NCI-H187 treated with DMSO at 0.1 percent for 48 hours (cell line): Measurements from ENCODE around the gene GAPDHS.

Source experiments
- DNase-seq: peaks from one replicate; lab custom pipeline; 2025; lab: John Stamatoyannopoulos, UW

The GAPDHS gene

GRCh38 chr19:35533201-35533821 is at the start of gene GAPDHS:
Gene GAPDHS (plus strand): TSS chr19:35533456. CDS start chr19:35533528, 72 bp downstream.
- DNase-seq: no peak

GRCh38 chr19:35484252-35485036 is 48.8 kb upstream of the GAPDHS start:
- DNase-seq: no peak

- DNase-seq: no peak
Observed at GRCh38 chr19:35486268-35486708, 47.0 kb upstream of the GAPDHS start.

- no peak for DNase-seq
Observed at GRCh38 chr19:35487656-35488182, 45.5 kb upstream of the GAPDHS start.

GRCh38 chr19:35488677-35489076 is 44.6 kb upstream of the GAPDHS start:
- no peak for DNase-seq

- DNase-seq: no peak
Observed at GRCh38 chr19:35490364-35490763, 42.9 kb upstream of the GAPDHS start, which contains the start of gene KRTDAP. Gene KRTDAP (minus strand): TSS chr19:35490464. CDS start chr19:35490442, 22 bp downstream.

GRCh38 chr19:35491836-35492360 is 41.4 kb upstream of the GAPDHS start:
- DNase-seq: no peak

GRCh38 chr19:35493971-35494370 is 39.3 kb upstream of the GAPDHS start:
- DNase-seq: no peak

- DNase-seq: no peak
Observed at GRCh38 chr19:35495107-35496064, 37.9 kb upstream of the GAPDHS start.

- DNase-seq: no peak
Observed at GRCh38 chr19:35497406-35497805, 35.9 kb upstream of the GAPDHS start.

- no peak for DNase-seq
Observed at GRCh38 chr19:35498220-35498619, 35.0 kb upstream of the GAPDHS start.

- DNase-seq: no peak
Observed at GRCh38 chr19:35498984-35499527, 34.2 kb upstream of the GAPDHS start.

- DNase-seq: no peak
Observed at GRCh38 chr19:35500611-35501010, 32.6 kb upstream of the GAPDHS start.

- no peak for DNase-seq
Observed at GRCh38 chr19:35501684-35502083, 31.6 kb upstream of the GAPDHS start.

GRCh38 chr19:35502751-35503150 is 30.5 kb upstream of the GAPDHS start:
- no peak for DNase-seq

- no peak for DNase-seq
Observed at GRCh38 chr19:35506011-35506410, 27.2 kb upstream of the GAPDHS start.

- DNase-seq: no peak
Observed at GRCh38 chr19:35507561-35507960, 25.7 kb upstream of the GAPDHS start.

- no peak for DNase-seq
Observed at GRCh38 chr19:35508129-35508528, 25.1 kb upstream of the GAPDHS start.

- DNase-seq: no peak
Observed at GRCh38 chr19:35509018-35509652, 24.1 kb upstream of the GAPDHS start.

GRCh38 chr19:35509861-35510625 is 23.2 kb upstream of the GAPDHS start:
- no peak for DNase-seq
